HG03045 (cell line): Measurements from ENCODE around the gene DCP1B.

Experiments used
- ATAC-seq: cut with Tn5 transposase; IDR thresholded peaks from one replicate; pipeline ENCODE4 v1.9.1; 2021; ENCODE audit warnings: mild to moderate bottlenecking, moderate library complexity; ENCODE audit not compliant: unreplicated experiment

DCP1B gene

DNA sequence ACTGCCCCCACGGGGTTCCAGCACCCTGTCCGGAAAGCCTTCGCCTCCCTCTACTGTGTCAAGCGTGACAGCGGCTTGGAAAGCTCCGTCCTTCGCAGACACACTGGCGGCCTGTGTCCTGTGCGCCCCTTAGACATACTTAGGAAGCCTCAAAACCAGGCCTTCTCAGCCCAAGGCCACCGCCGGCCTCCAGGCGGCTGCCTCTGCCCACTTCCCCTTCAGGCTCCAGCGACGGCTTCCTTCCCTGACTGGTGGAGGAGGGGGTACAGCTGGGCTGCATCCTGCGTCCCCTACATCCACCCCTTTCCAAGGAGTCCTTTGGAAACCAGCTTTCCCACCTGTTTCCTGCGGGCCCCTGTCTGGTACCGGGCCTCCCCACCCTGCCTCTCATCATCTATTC lies 83.3 kb downstream of the DCP1B start:
- no peak for ATAC-seq

DNA sequence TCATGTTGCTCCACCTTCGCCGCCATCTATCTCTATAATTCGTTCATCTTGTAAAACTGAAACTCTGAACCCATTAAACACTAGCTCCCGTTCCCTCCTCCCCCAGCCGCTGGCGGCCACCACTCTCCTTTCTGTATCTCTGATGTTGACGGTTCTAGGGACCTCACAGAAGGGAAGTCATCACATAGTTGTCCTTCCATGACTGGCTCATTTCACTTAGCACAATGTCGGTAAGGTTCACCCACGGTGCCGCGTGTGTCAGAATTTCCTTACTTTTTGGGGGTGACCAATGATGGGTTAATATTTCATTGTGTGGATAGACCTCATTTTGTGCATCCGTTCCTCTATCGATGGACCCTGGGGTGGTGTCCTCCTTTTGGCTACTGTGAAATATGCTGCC lies 83.8 kb downstream of the DCP1B start:
- no peak for ATAC-seq

DNA sequence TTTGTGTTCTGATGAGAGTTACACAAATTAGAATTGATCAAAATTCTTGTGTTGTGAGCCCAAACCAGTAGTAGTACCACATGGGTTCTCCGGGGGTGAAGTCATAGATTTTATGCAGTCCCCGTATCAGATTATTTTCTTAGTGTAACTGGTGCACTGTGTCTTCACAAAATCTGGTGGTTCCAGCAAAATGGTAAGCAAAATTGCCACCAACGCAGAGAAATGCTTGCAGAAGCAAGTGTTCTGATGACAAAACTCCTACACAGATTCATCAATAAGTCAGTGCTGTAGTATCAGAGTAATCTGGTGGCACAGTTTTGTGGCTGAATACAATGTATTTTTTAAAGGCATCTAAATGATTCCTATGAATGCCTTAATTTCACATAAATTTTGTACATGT lies 84.5 kb downstream of the DCP1B start:
- no peak for ATAC-seq

DNA sequence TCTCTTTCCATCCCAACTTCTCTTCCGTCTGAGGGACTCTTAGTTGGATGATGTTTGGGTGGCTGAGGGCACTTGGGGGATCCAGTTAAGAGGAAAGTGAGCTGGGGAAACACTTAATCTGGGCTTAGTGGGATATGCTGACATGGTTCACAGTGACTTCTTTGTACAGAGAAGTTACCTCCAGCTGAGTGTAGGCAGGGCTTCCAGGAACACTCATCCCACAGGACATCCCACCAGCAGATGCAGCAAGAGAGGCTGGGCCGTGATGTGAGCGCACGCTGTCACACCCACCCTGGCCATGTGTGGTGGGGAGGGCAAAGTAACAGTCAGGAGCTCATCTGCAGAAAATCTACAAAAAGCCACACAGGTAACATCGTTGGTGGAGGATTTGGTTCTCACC lies 85.0 kb downstream of the DCP1B start:
- no peak for ATAC-seq

DNA sequence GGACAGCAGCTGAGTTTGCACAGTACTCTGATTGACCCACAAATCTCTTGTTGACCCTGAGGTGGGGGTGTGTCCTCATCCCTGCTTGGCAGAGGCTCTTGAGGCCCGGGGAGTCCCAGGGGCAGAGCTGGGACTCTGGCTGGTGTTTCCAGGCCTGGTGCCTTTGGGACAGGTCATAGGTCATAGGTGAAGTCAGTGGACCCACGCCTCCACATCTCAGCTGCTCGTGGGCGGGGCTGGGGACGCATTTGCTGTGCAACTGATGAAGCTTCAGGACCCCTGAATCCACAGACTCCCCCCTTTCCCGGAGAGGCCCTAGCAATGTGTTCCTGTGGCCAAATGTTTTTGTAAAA lies 85.4 kb downstream of the DCP1B start:
- no peak for ATAC-seq

DNA sequence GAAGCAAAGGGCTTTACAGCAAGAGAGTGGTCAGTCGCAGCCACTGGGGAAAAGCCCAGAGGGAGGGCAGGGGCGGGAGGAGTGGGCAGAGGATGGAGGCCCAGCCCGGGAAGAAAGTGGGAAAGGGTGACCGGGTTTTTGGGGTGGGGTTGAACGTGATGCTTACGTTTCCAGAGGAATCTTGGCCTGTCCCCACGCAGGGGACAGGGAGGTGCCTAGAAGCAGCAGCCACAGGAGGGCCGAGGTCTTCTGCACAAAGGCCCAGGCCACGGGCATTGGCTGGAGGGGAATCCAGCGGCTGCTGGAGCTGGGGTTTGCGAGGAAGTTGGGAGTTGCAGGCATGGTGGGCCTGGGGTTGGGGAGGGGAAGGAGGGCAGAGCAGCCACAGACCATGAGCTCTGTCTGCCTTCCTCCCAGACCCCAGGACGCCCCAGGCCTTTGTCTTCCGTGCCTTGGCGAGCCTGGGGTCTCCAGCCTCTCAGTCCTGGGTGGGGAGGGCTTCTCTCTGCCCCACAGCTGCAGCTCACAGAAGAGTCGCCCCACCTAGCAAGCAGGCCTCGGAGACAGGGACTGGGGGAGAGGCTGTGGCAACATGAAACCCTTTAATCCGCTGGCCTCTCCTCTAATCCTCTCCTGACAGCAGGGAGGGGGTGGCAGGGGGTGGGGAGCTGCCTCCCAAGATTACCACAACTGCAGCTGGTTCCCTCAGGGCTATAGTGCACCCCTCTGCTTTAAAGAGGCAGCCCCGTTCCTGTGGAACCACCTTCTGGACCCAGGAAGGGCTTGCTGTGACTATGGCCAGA lies 86.0 kb downstream of the DCP1B start, which contains the start of gene CACNA2D4:
TSS of gene CACNA2D4 (minus strand) at position 572 of the 803 bp plus-strand sequence. CDS start at position 393, 179 bp downstream.
- no peak for ATAC-seq

DNA sequence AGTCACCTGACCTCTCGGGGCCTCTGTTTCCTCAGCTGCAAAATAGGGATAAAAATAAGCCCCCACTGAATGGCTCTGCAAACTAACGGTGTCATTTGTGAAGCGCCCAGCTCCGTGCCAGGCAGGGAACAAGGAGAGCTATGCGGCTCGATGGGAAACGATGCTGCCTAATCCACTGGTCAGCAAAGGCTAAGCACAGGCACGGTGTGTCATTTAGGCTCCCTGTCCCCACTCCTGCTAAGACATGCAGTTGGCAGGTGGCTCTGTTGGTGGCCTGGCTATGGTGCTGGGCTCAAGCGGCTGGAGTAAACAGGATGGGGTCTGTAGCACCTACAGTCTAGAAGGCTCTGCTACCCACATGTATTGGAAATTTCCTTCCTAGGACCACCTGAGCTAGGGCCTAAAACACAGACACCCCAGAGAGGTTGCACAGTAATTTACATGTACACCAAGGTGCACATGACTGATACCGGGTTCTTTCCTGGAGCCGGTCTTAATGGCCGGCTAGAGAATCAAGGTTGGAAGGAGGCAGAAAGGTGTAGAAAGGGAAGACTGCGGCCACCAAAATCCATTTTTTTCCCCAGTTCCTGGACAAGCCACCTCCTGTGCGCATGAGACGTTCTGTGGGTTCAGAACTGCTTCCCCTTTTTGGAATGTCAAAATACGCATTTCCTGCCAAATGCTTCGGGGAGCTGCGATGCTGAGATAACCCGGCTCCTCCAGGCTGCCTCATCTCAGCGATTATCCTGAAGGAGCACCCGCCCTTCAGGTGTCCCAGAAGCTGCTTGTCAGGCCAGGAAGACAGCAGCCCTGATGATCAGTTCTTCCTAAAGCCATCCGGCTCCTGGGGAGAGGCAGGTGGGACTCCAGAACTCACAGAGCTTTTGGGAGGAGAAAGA lies 86.8 kb downstream of the DCP1B start:
- no peak for ATAC-seq

DNA sequence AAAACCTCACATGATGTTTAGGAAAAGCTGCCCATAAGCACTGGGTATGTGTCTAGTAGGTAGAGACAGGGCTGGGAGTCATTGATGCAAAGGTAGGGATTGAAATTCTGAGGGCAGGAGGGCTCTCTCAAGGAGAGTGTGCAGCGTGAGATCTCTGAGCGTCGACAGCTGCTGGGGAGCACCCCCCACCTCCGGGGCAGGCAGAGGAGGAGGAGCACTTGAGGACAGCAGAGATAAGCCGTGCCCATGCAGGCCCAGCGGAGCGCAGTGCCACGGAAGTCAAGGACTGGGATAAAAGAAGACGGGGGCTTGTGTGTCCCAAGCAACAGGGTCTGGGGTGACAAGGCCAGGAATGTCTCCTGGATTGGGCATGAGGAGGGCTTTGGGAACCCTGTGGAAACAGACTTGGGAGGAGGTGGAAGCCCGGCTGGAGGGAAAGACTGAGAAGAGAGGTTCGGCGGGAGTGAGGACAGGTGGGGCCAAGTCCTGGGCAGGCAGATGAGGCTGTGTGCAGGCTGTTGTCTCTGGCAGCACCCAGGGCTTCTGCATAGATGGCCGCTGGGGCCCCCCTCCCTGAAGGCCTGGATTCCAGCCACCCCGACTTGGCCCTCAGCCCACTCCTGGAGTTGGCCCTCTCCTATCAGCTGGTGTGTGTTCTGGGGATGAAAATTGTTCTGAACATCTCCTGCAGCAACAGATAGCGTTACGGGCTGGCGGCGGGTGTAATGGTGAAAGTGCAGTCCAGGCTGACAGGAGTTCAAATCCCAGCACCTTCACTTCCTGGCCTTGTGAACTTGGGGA lies 87.7 kb downstream of the DCP1B start:
- no peak for ATAC-seq

DNA sequence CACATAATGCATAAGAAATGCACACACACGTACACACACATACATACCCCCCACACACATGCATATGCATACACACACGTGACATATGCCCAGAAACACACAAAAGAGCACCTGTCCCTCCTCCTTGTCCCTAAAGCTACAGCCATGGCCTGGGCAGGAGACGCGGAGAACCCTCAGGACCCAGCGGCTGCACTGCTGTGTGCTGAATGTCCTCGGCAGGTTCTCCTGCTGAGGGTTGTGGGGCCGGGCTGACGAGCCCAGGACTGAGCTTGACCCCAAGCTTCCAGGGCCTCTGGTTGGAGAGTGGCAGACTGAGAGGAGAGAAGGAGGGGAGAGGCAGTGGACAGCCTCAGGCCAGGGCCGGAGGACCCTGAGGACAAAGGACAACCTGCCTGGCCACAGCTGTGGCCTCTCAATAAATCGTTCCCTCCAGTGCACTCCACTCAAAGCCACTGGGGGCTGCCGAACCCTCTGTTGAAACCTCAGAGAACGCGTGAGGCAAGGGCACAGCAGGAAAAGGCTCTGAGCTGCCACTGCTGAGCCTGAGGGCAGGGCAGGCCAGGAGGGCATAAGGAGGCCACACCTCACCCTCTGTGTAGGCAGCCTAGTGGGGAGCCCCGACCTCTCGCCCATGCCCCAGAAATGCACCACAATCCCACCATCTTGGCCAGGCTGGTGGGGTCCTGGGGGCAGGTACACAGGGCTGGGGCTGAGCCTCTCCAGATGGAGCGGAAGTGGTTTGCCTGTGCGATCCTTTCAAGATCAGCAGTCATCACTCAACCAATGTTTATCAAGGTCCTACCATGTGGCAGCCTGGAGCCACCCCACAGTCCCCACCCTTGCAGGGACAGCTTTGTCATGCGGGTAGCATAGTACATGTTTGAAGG lies 88.9 kb downstream of the DCP1B start:
- ATAC-seq: no peak

DNA sequence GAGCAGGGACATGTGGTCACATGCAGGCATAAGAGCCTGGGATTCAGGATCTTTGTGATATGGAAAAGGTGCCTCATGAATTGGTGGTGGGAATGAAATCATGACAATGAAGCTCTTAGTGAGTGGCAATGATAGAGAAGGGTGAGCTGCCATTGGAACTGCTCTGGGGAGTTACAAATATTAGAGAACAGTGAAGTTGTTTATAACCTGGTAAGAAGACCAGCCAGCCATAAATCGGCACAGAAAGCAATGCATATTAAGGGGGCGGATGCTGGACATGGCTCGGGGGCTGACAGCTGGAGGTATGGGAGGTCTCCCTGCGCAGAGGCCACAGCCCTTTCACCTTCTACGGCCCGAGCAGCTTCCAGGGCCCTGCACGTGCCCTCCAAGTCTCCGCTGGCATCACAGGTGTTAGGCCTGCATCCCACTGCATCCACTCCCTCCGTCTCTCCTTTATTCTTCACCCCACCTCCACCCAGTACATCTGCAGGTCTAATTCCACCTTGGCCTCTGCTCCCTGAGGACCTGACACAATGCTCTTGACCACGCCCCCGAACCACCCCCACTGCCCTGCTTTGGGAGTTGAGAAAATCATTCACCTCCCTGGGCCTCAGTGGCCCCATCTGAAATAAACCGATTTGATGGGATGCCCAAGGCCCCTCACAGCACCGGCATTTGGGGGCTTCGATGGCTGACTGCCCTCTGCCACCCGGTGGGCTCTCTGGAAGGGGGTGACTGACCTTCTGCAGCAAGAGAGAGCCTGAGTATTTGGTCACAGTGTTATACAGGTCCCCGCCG lies 89.9 kb downstream of the DCP1B start:
- ATAC-seq: no peak

DNA sequence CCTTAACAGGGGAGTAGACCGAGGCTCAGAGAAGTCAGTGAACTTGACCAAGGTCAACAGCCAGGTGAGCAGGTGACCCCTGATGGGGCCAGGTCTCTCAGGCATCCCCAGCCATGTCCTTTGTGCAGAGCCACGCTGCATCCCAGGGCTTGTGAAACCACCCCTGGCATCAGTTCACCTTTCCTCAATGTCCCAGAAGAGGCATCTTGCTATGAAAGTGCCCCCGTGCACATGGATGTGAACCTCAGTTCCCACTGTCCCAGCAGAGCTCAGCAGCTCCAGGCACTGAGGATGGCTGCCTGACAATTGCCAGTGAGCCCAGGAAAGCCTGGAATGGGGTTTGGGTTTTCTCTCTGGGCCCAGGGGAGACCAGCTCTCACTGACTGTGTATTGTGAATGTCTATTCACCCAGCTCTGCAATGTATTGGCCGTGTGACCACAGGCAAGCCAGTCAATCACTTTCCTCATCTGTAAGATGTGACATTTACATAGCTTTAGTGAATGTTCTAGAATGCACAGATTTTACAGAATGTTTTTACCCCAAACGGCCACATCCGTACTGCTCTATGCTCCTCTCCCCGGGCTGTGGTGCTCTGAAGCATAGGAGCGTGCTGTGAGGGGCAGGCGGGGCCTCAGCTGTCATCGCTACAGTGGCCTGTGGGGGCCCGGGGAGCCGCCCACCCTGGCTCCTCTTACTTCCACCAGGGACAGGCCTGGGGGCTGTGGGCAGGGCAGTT lies 90.7 kb downstream of the DCP1B start:
- ATAC-seq: no peak

DNA sequence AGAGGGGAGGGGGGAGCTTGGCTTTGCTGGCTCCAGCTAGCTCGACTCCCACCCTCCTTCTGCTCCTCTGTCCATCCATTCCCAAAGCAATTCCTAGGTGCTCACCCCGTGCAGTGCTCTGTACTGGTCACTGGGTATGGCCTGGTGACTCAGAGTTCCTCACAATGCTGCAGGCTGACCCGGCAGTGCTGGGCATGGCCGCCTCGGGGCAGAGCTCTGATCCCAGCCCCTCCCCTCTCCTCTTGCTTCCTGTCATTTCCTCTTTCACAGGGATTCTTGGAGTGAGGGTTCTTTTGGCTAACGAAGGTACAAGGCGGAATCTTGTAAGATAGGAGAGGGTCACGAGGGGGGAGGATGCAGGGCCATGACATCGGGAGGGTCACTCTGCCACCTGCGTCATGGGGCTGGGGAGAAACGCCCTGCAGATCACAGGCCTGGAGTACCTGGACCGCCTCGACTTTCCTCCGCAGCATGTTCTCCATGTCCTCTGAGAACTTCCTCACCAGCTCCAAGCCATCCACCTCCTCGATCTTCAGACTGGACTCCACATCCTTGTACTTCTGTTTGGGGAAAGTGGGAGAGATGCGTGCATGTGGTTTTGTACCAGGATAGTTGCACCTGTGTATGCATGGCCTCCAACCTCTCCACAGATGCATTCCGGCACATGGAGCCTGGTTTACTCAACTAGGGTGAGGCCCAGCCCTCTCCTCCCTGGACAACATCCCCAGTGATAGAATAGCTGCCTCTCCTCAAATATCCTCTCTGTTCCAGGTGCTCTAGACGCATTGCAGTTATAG lies 91.5 kb downstream of the DCP1B start:
- ATAC-seq: no peak

DNA sequence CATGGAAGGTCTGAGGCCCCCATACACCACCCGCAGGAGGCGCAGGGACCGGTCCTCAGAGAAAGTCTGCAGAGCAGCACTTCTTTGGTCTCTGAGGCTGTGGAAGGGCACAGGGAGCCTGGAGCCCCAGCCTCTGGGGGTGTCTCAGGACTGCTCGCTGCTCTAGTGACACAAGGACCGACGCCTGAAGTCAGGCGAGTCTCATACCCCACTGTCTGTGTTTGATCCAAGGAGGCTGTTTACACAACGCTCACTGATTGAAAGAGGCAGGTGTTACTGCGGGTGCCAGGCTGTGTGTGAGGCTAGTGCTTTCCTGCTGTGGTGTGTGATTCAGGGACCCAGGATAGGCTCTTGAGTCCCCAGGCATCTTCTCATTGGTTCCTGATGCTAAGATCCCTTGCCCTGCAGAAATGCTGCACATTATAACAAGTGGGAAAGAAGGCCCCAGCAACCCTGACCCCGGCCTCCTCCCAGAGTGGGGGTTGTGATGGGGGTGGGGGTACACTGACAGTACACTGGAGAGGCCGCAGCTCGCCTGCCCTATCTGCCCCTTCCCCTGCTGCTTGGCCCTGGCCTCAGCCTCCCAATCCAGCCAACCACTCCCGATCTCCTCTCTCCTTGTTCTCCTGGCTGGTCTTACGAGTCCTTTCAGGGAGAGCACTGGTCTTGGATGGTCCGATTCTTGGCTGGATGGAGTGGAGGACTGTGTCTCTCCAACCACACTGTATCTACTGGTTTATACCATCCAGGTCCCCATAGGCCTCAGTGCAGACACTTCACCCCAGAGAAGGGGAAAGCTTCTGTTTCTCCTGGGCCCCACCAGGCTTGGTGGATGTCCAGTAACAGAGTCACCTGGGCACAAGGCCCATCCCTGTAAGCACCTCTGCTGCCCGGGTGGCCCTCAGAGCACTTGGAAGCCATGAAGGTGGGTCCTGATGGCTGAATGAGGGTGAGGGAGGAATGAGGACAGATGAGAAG lies 92.4 kb downstream of the DCP1B start:
- no peak for ATAC-seq

DNA sequence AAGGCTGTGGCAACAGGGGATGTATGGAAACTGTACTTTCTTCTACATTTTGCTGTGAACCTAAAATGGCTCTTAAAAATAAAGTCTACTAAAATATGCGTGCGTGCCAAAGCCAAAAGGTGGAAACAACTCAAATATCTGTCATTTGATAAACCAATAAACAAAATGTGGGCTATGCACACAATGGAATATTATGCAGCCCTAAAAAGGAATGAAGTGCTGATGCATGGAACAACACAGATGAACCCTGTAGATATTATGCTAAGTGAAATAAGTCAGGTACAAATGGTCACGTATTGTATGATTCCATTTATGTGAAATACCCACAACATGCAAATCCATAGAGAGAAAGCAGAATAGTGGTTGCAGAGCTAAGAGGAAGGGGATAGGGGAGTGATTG lies 93.8 kb downstream of the DCP1B start:
- no peak for ATAC-seq

DNA sequence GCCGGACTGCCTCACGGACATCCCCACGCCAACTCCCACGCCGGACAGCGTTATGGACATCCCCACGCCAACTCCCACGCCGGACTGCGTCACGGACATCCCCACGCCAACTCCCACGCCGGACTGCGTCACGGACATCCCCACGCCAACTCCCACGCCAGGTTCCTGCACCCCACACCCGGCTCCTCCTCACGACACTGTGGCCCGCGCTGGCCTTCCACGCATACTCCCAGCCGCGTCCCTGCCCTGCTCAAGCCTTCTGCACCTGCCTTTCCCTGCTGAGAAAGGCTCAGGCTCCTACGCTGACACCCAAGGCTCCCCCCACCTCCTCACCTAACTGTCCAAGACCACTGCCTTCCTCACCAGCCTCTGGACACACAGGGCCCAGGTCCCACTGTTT lies 95.5 kb downstream of the DCP1B start:
- no peak for ATAC-seq

DNA sequence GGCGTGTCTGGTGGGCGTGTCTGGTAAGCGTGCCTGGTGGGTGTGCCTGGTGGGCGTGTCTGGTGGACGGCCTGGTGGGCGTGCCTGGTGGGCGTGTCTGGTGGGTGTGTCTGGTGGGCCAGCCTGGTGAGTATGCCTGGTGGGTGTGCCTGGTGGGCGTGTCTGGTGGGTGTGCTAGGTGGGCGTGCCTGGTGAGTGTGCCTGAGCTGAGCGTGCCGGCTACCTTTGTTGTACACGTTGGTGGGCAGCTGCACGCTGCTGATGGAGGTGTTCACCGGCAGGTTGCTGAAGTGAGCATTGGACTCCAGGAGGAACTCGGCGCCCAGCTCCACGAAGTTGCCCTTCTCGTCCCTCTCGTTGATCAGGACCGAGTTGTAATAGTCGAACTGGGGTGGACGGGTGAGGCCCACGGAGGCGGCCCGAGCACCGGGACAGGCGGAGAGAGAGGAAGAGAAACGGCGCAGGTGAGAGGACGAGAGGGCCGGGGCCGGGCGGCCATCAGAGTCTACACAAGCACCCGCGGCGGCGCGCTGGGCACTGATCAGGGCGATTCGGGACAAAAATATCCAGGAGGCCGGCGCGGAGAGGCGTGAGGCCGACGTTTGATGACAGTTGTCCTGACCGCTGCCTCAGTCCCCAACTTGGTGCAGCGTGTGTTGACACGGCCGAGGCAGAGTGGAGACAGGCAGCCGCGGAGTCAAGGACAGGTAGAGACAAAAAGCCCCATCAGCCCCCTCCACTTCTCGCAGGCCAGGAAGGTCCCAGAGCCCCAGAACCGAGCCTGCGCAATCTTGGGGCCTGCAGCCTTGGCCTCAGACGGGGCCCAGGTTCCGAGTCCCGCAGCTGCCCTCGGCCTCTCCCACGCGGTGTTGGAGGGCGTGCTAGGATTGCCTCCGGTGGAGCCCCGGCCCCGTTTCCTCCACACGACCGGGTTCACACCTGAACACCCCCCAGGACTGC lies 96.3 kb downstream of the DCP1B start:
- no peak for ATAC-seq
